Loucy (cell line): ENCODE measurements around the gene PTK6.
A peak's percentile ranks its signal among the peaks of the same experiment; 100 is the strongest.

Experiments used
- H2AFZ ChIP-seq: fragments of 200-600 bp; sonication (generic); 2 replicates; pipeline ENCODE4 v1.6.0; 2016; ENCODE audit warnings: antibody characterized with exemption, mild to moderate bottlenecking, low read length, moderate library complexity
- H3F3A ChIP-seq: fragments of 200-600 bp; 2 replicates; pipeline ENCODE4 v1.6.0; 2016; ENCODE audit warnings: antibody characterized with exemption, low read depth, mild to moderate bottlenecking
- H3K27me3 ChIP-seq: fragments of 200-600 bp; sonication (generic); 2 replicates; pipeline ENCODE4 v1.6.1; 2014; ENCODE audit warnings: low read length, mild to moderate bottlenecking; ENCODE audit not compliant: insufficient read depth, poor library complexity, severe bottlenecking
- H3K36me3 ChIP-seq: fragments of 200-600 bp; sonication (generic); 2 replicates; pipeline ENCODE4 v1.6.1; 2016; ENCODE audit warnings: low read length; ENCODE audit not compliant: insufficient read depth
- H3K4me1 ChIP-seq: fragments of 200-600 bp; sonication (generic); 2 replicates; pipeline ENCODE4 v1.5.1; 2014; ENCODE audit warnings: low read length, mild to moderate bottlenecking; ENCODE audit not compliant: insufficient read depth, poor library complexity, severe bottlenecking
- H3K4me2 ChIP-seq: fragments of 200-600 bp; sonication (generic); 2 replicates; pipeline ENCODE4 v1.6.0; 2014; ENCODE audit warnings: antibody characterized with exemption, low read length, low read depth, mild to moderate bottlenecking; ENCODE audit not compliant: poor library complexity, severe bottlenecking
- H3K4me3 ChIP-seq: fragments of 200-600 bp; sonication (generic); 2 replicates; pipeline ENCODE4 v1.5.1; 2014; ENCODE audit warnings: low read length, mild to moderate bottlenecking, mixed read lengths; ENCODE audit not compliant: poor library complexity, severe bottlenecking
- H3K79me2 ChIP-seq: fragments of 200-600 bp; sonication (generic); 2 replicates; pipeline ENCODE4 v1.6.1; 2014; ENCODE audit warnings: low read length; ENCODE audit not compliant: insufficient read depth
- H3K9ac ChIP-seq: fragments of 200-600 bp; sonication (generic); 2 replicates; pipeline ENCODE4 v1.6.0; 2014; ENCODE audit warnings: mild to moderate bottlenecking, low read depth, low read length, moderate library complexity; ENCODE audit not compliant: poor library complexity, severe bottlenecking
- H3K9me2 ChIP-seq: fragments of 200-600 bp; sonication (generic); replicated peaks from 2 replicates; pipeline ENCODE4 v1.6.1; 2016; ENCODE audit warnings: low read depth, low read length, mixed read lengths
- H3K9me3 ChIP-seq: fragments of 200-600 bp; sonication (generic); 2 replicates; pipeline ENCODE4 v1.6.1; 2014; ENCODE audit warnings: mild to moderate bottlenecking, antibody characterized with exemption, low read length, low read depth; ENCODE audit not compliant: insufficient read depth
- H4K20me1 ChIP-seq: fragments of 200-600 bp; sonication (generic); 2 replicates; pipeline ENCODE4 v1.6.0; 2014; ENCODE audit warnings: antibody characterized with exemption, low read length, mild to moderate bottlenecking; ENCODE audit not compliant: insufficient read depth, poor library complexity, severe bottlenecking
- CTCF ChIP-seq: fragments of 200-600 bp; sonication (generic); conservative IDR thresholded peaks from 2 replicates; pipeline ENCODE4 v1.5.1; 2014; ENCODE audit warnings: mild to moderate bottlenecking, antibody characterized with exemption, low read length
- EZH2phosphoT487 ChIP-seq: fragments of 200-600 bp; IDR thresholded peaks from 2 replicates; pipeline ENCODE4 v1.6.1; 2018; ENCODE audit warnings: antibody characterized with exemption, mild to moderate bottlenecking, moderate library complexity, borderline replicate concordance

The PTK6 gene

GRCh38 chr20:63520504-63520933 is 16.7 kb downstream of the PTK6 start, which contains the start of gene PPDPF:
Gene PPDPF (plus strand): TSS chr20:63520765. CDS start chr20:63521309, 544 bp downstream.
- Histone ChIP-seq H3K9me3 (no peaks in the 10 kb centered on the region), H4K20me1 (peaks cover 27% of the 10 kb centered on the region), H3K9me2 (no peaks in the 10 kb centered on the region), H3K4me1 (peaks cover 27% of the 10 kb centered on the region), H3K9ac (peak within 1 kb of the TSS; percentile 87), H3K27me3 (no peaks in the 10 kb centered on the region), H3F3A (0 out of 2 replicates have a peak, but pooled peaks cover 3% of the 10 kb centered on the region), H2AFZ (peak within 1 kb of the TSS; percentile 96), H3K36me3 (no peaks in the 10 kb centered on the region; the same call in 1 of the 2 replicates), H3K4me2 (peak within 1 kb of the TSS; percentile 97), H3K79me2 (peaks cover 26% of the 10 kb centered on the region), H3K4me3 (peak within 1 kb of the TSS; percentile 89)
- TF ChIP-seq CTCF = no peak

GRCh38 chr20:63519668-63520503 is 17.3 kb downstream of the PTK6 start:
- Histone ChIP-seq H3K9me3 (no peaks in the 10 kb centered on the region), H3K9ac (peak overlapping the region; percentile 87), H3K4me3 (peak overlapping the region; percentile 89), H3K79me2 (peaks cover 26% of the 10 kb centered on the region), H2AFZ (peak overlapping the region; percentile 96), H3F3A (no peaks in the 10 kb centered on the region), H4K20me1 (peaks cover 27% of the 10 kb centered on the region), H3K36me3 (no peaks in the 10 kb centered on the region; the same call in 1 of the 2 replicates), H3K27me3 (no peaks in the 10 kb centered on the region), H3K4me2 (peak overlapping the region; percentile 73), H3K4me1 (peaks cover 27% of the 10 kb centered on the region), H3K9me2 (no peaks in the 10 kb centered on the region)
- TF ChIP-seq EZH2phosphoT487 (no peak), CTCF (peak; percentile 41; the same call in 1 of the 2 replicates)

GRCh38 chr20:63518946-63519667 is 18.1 kb downstream of the PTK6 start:
- Histone ChIP-seq H3K79me2 (peaks cover 26% of the 10 kb centered on the region), H3K4me3 (peak overlapping the region; percentile 89), H3F3A (no peaks in the 10 kb centered on the region), H3K36me3 (no peaks in the 10 kb centered on the region; the same call in 1 of the 2 replicates), H3K4me2 (peak overlapping the region; percentile 73), H4K20me1 (peaks cover 27% of the 10 kb centered on the region), H3K9ac (peak overlapping the region; percentile 87), H3K9me3 (no peaks in the 10 kb centered on the region), H3K9me2 (no peaks in the 10 kb centered on the region), H3K4me1 (peaks cover 27% of the 10 kb centered on the region), H3K27me3 (no peaks in the 10 kb centered on the region), H2AFZ (peak overlapping the region; percentile 96)
- TF ChIP-seq EZH2phosphoT487 = no peak
- no peak for TF ChIP-seq CTCF
